Activated CD8-positive, alpha-beta T cell treated with anti-CD3 and anti-CD28 coated beads for 36 hours (primary cell): Measurements from ENCODE around the gene SLC47A2. TPM values are rescaled to one million over a fixed set of nuclear protein-coding genes. Genes with fewer than 3 reads are reported as not detected.
A peak's percentile ranks its signal among the peaks of the same experiment; 100 is the strongest.

Experiments used
- ATAC-seq: fragments of 200-7000 bp; cut with Tn5 transposase; one replicate; pipeline ENCODE4 v1.10.0; 2021; ENCODE audit warnings: mild to moderate bottlenecking, moderate library complexity
- CTCF ChIA-PET: fragments of 350-600 bp; sonication (Branson Sonifier 250); formaldehyde crosslinking; loops from one replicate; lab custom pipeline; 2021; ENCODE audit warnings: antibody characterized with exemption; lab: Charles Lee
- POLR2A ChIA-PET: fragments of 350-600 bp; sonication (Branson Sonifier 250); formaldehyde crosslinking; loops from one replicate; lab custom pipeline; 2021; ENCODE audit warnings: antibody characterized with exemption; lab: Charles Lee
- DNase-seq: peaks from one replicate; pipeline ENCODE4 v3.0.0-alpha.2; 2020
- H3K27ac Mint-ChIP-seq: one replicate; pipeline ENCODE4 v1.8.0; 2021; ENCODE audit warnings: mild to moderate bottlenecking, mixed read lengths
- H3K27me3 Mint-ChIP-seq: one replicate; pipeline ENCODE4 v1.8.0; 2021; ENCODE audit warnings: mixed read lengths
- H3K36me3 Mint-ChIP-seq: one replicate; pipeline ENCODE4 v1.8.0; 2021; ENCODE audit warnings: low read depth, mixed read lengths
- H3K4me1 Mint-ChIP-seq: one replicate; pipeline ENCODE4 v1.8.0; 2021; ENCODE audit warnings: low read depth, mixed read lengths
- H3K4me3 Mint-ChIP-seq: one replicate; pipeline ENCODE4 v1.8.0; 2021; ENCODE audit warnings: mild to moderate bottlenecking, moderate library complexity, mixed read lengths
- H3K9me3 Mint-ChIP-seq: one replicate; pipeline ENCODE4 v1.8.0; 2021; ENCODE audit warnings: mixed read lengths
- CTCF ChIP-seq: fragments of 200-600 bp; IDR thresholded peaks from one replicate; pipeline ENCODE4 v1.8.0; 2022; ENCODE audit warnings: antibody characterized with exemption, mild to moderate bottlenecking
- intact Hi-C: fragments of 100-400 bp; cut with micrococcal nuclease; formaldehyde crosslinking; loops from one replicate; pipeline ENCODE4 v1.10.0; 2022
- total RNA-seq, 2 experiments: library from RNA; stranded (reverse); gene quantifications; one replicate each; pipeline ENCODE4 v1.2.3, GENCODE V29; 2021

SLC47A2 gene
- total RNA-seq, 2 experiments from 2014 or later = not detected

GRCh38 chr17:19747829-19748806 is 31.7 kb upstream of the SLC47A2 start, which contains the start of gene ALDH3A1:
Gene ALDH3A1 (minus strand): TSS chr17:19748298. CDS start chr17:19745129, 3,169 bp downstream.
- H3K36me3 Mint-ChIP-seq = no peaks in the 10 kb centered on the region
- ATAC-seq = no peak
- DNase-seq = no peak
- no peak within 1 kb of the TSS for H3K27ac Mint-ChIP-seq
- ChIA-PET CTCF (interaction anchor here (1.9 kb wide), 1 partner anchor 18 kb away, joined by 6 read pairs; no protein-coding TSS in a partner anchor), POLR2A (no interaction called here)
- no peak for TF ChIP-seq CTCF
- intact Hi-C loops = loop anchor here (5.0 kb wide), 1 partner anchor 111 kb away; no protein-coding TSS in a partner anchor
- H3K27me3 Mint-ChIP-seq = peaks cover 6% of the 10 kb centered on the region
- H3K4me3 Mint-ChIP-seq = no peak within 1 kb of the TSS
- no peaks in the 10 kb centered on the region for H3K9me3 Mint-ChIP-seq
- H3K4me1 Mint-ChIP-seq = peaks cover 2% of the 10 kb centered on the region

- ChIA-PET POLR2A (no interaction called here), CTCF (interaction anchor here (1.3 kb wide), 1 partner anchor 16 kb away, joined by 4 read pairs; no protein-coding TSS in a partner anchor)
- H3K36me3 Mint-ChIP-seq = no peaks in the 10 kb centered on the region
- peaks cover 6% of the 10 kb centered on the region for H3K27me3 Mint-ChIP-seq
- no peak for TF ChIP-seq CTCF
- peaks cover 2% of the 10 kb centered on the region for H3K4me1 Mint-ChIP-seq
- H3K4me3 Mint-ChIP-seq = no peak overlapping the region
- H3K27ac Mint-ChIP-seq = no peak overlapping the region
- no peaks in the 10 kb centered on the region for H3K9me3 Mint-ChIP-seq
- intact Hi-C loops = loop anchor here (5.0 kb wide), 1 partner anchor 110 kb away; no protein-coding TSS in a partner anchor
- ATAC-seq (no peak), DNase-seq (no peak)
These were observed 30.9 kb upstream of the SLC47A2 start for GRCh38 chr17:19747159-19747719.

- no peak for ATAC-seq
- intact Hi-C loops = loop anchor here (5.0 kb wide), 1 partner anchor 109 kb away; no protein-coding TSS in a partner anchor
These were observed 30.1 kb upstream of the SLC47A2 start for GRCh38 chr17:19746517-19746916.

GRCh38 chr17:19744922-19745757 is 28.8 kb upstream of the SLC47A2 start:
- Mint-ChIP-seq H3K4me1 (peaks cover 2% of the 10 kb centered on the region), H3K4me3 (peak overlapping the region; percentile 70), H3K27ac (no peak overlapping the region), H3K36me3 (no peaks in the 10 kb centered on the region), H3K27me3 (no peaks in the 10 kb centered on the region), H3K9me3 (no peaks in the 10 kb centered on the region)
- intact Hi-C loops = loop anchor here (5.0 kb wide), 1 partner anchor 108 kb away; no protein-coding TSS in a partner anchor
- CTCF ChIA-PET = interaction anchor here (0.6 to 2.1 kb wide), 38 partner anchors 9 to 382 kb away, joined by 3 to 18 read pairs (median 4); partner anchors contain the start of genes ALDH3A2, B9D1, SLC47A1 and ULK2
- ATAC-seq (peak; percentile 99), DNase-seq (peak; percentile 95)
- POLR2A ChIA-PET = interaction anchor here (0.6 kb wide), 1 partner anchor 75 kb away, joined by 3 read pairs; no protein-coding TSS in a partner anchor
- peak; percentile 90 for TF ChIP-seq CTCF

More at GRCh38 chr17:19746517-19746916, 30.1 kb upstream of the SLC47A2 start:
- H3K4me1 Mint-ChIP-seq = peaks cover 2% of the 10 kb centered on the region
- no peak overlapping the region for H3K4me3 Mint-ChIP-seq
- TF ChIP-seq CTCF = no peak
- no peak overlapping the region for H3K27ac Mint-ChIP-seq
- ChIA-PET CTCF (interaction anchor here (1.3 kb wide), 1 partner anchor 16 kb away, joined by 4 read pairs; no protein-coding TSS in a partner anchor), POLR2A (no interaction called here)
- no peak for DNase-seq
- H3K27me3 Mint-ChIP-seq = peaks cover 6% of the 10 kb centered on the region
- H3K9me3 Mint-ChIP-seq = no peaks in the 10 kb centered on the region
- no peaks in the 10 kb centered on the region for H3K36me3 Mint-ChIP-seq
